K562 (cell line): ENCODE results near the gene GXYLT2. TPM values are rescaled to one million over a fixed set of nuclear protein-coding genes. Genes with fewer than 3 reads are reported as not detected.

Experiments
- E2F8 ChIP-seq: fragments of 450-650 bp; IDR thresholded peaks from 2 replicates; pipeline ENCODE4 v1.7.1; 2018; ENCODE audit warnings: mild to moderate bottlenecking, low read depth; ENCODE audit not compliant: partially characterized antibody
- GABPB1 ChIP-seq: sonication (generic); formaldehyde crosslinking; IDR thresholded peaks from 2 replicates; pipeline ENCODE4 v1.8.0; 2022; ENCODE audit warnings: mild to moderate bottlenecking, missing genetic modification reagents
- MYC ChIP-seq, 2 experiments: fragments of 250-450 bp in 1 of 2; sonication (Bioruptor Pico) in 1 of 2; IDR thresholded peaks; 2 replicates each; pipeline versions ENCODE4 v1.5.1 to v1.6.1; 2012 to 2021; ENCODE audit warnings: low read depth in 2 of 2, borderline replicate concordance in 1 of 2, improper control_type of control experiment in 1 of 2, low read length in 1 of 2, mild to moderate bottlenecking in 1 of 2, moderate library complexity in 1 of 2
- NFRKB ChIP-seq: fragments of 450-650 bp; IDR thresholded peaks from 2 replicates; pipeline ENCODE4 v1.6.1; 2016; ENCODE audit warnings: low read depth
- POLR2A ChIP-seq: fragments of 450-650 bp; conservative IDR thresholded peaks from 2 replicates; pipeline ENCODE4 v1.6.1; 2016
- SAFB ChIP-seq: fragments of 200-400 bp; formaldehyde crosslinking; IDR thresholded peaks from 2 replicates; pipeline ENCODE4 v1.6.1; 2017; ENCODE audit warnings: low read depth, low read length, borderline replicate concordance
- ZBTB11 ChIP-seq, 3 experiments: fragments of 200-800 bp in 1 of 3; fragments of 250-450 bp in 1 of 3; fragments of 450-650 bp in 1 of 3; sonication (Bioruptor Pico) in 1 of 3; sonication (Bioruptor generic) in 1 of 3; formaldehyde crosslinking in 1 of 3; IDR thresholded peaks; 2 replicates each; pipeline versions ENCODE4 v1.6.1 to v1.8.0; 2016 to 2022; ENCODE audit warnings: mild to moderate bottlenecking in 2 of 3, missing genetic modification characterization in 2 of 3, missing compliant biosample characterization in 1 of 3, moderate library complexity in 1 of 3
- ZBTB40 ChIP-seq, 2 experiments: fragments of 450-650 bp in 1 of 2; sonication (generic) in 1 of 2; formaldehyde crosslinking in 1 of 2; IDR thresholded peaks; 2 replicates each; pipeline versions ENCODE4 v1.7.1 to v1.9.0; 2016 to 2022; ENCODE audit warnings: inconsistent platforms in 1 of 2, mild to moderate bottlenecking in 1 of 2, missing genetic modification reagents in 1 of 2
- ZNF431 ChIP-seq: sonication (generic); formaldehyde crosslinking; IDR thresholded peaks from 2 replicates; pipeline ENCODE4 v1.8.0; 2022; ENCODE audit warnings: mild to moderate bottlenecking, missing genetic modification reagents
- polyA plus RNA-seq, 8 experiments: library from polyadenylated mRNA; depleted of rRNA in 4 of 8; stranded (reverse) in 5 of 8; unstranded in 3 of 8; fragments of >200 nt; fragmentation: Nextera tagmentation in 2 of 8; fragmentation: Illumina TruSeq in 1 of 8; extraction: Ambion mirVana in 2 of 8; extraction: Trizol in 1 of 8; gene quantifications; 2 replicates each; pipeline versions ENCODE4 v1.2.1 to v1.2.3, GENCODE V29; 2011 to 2014; ENCODE audit warnings: inconsistent platforms in 1 of 8, missing spikeins in 1 of 8
- total RNA-seq, 7 experiments: library from RNA; depleted of rRNA in 6 of 7; stranded (reverse); fragments of >200 nt in 6 of 7; fragmentation: Illumina TruSeq in 2 of 7; extraction: Trizol in 2 of 7; gene quantifications; 2 replicates each; pipeline versions ENCODE4 v1.2.1 to v1.2.3, GENCODE V29; 2011 to 2021; ENCODE audit warnings: low replicate concordance in 1 of 7

GXYLT2 gene
- total and polyA plus RNA-seq, 9 of the 15 experiments (the other 6 are each of a cell fraction or from before 2014, with no cell fraction given) = 0.71 to 6.0 (median 3.3) TPM

GRCh38 chr3:72847751-72848702 is 39.8 kb upstream of the GXYLT2 start, which contains the start of gene SHQ1 (continued):
- TF ChIP-seq ZBTB40 (IDR thresholded peaks at IDR 0.05) (peak; percentile 96), ZBTB40 (CRISPR knock-in tag; IDR thresholded peaks at IDR 0.05) (no peak), MYC (IDR thresholded peaks at IDR 0.05; ENCODE audit: low read depth, low read length) (peak; percentile 70), MYC (CRISPR knock-in tag; IDR thresholded peaks at IDR 0.05; ENCODE audit: borderline replicate concordance, low read depth) (no peak), ZBTB11 (CRISPR knock-in tag; IDR thresholded peaks at IDR 0.05) (peak; percentile 28 to 93 (median 51); a peak in 3 of 6 replicates), NFRKB (no peak), SAFB (peak; percentile 87), GABPB1 (CRISPR knock-in tag) (peak; percentile 90), POLR2A (peak; percentile 73), E2F8 (peak; percentile 95), ZNF431 (CRISPR knock-in tag) (0 out of 2 replicates have a peak, but pooled peaks have one; percentile 38)
